ENCODE results near the gene RIBC1.
A peak's percentile ranks its signal among the peaks of the same experiment; 100 is the strongest.

RIBC1 gene

DNA sequence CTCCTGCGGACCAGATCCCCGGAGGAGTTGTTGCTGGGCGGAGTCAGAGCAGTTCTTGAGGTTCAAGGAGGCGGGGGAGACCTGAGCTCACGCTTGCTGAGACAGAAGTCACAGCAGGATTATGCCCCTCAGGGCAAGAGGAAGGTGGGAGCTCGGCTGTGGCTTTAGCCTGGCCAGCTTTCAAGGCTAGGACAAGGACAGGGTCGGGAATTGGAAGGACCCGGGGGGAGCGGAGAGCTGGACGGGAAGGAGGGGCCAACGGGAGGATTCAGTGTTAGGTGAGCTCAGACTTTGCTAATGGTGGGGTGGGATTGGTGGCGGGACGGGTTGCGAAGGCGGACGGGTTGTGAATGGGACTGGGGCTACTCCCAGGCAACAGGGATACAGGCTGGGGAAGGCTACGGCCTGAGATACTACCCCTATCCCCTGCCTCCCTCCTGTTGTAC is at the start of gene RIBC1:
Gene RIBC1, plus strand, starts transcription at position 13 of the 446 bp plus-strand sequence. CDS start 3,404 bp downstream, outside the sequence.
- TF ChIP-seq, protein P1, sequence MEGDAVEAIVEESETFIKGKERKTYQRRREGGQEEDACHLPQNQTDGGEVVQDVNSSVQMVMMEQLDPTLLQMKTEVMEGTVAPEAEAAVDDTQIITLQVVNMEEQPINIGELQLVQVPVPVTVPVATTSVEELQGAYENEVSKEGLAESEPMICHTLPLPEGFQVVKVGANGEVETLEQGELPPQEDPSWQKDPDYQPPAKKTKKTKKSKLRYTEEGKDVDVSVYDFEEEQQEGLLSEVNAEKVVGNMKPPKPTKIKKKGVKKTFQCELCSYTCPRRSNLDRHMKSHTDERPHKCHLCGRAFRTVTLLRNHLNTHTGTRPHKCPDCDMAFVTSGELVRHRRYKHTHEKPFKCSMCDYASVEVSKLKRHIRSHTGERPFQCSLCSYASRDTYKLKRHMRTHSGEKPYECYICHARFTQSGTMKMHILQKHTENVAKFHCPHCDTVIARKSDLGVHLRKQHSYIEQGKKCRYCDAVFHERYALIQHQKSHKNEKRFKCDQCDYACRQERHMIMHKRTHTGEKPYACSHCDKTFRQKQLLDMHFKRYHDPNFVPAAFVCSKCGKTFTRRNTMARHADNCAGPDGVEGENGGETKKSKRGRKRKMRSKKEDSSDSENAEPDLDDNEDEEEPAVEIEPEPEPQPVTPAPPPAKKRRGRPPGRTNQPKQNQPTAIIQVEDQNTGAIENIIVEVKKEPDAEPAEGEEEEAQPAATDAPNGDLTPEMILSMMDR (conservative IDR thresholded peaks at IDR 0.05; ENCODE audit: low read length): no peak
- peak within 1 kb of the TSS; percentile 74 for H3K4me3 ChIP-seq (ENCODE audit: low read length)
- peak; percentile 0 for DNase-seq (ENCODE audit: low read depth)

DNA sequence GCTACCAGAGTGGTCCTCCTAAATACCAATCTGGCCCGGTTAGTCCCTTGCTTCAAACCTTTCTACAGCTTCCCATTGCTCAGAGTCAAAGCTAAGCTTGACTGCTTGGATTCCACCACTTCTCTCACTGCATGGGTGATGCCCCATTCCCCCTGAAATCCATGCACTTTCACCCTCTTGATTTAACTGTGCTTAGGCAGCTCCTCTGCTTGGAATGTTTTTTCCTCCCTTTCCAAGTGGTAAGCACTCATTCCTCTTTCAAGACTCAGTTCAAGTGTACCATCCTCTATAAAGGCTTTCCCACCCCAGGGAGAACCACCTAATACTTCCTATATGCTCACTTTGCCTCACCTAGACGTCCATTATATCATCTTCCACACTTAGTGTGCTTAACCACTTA is 49.4 kb upstream of the RIBC1 start:
- TF ChIP-seq, protein P1 (conservative IDR thresholded peaks at IDR 0.05; ENCODE audit: low read length): no peak
- H3K4me3 ChIP-seq (ENCODE audit: low read length): no peak overlapping the region
- DNase-seq (ENCODE audit: low read depth): no peak

DNA sequence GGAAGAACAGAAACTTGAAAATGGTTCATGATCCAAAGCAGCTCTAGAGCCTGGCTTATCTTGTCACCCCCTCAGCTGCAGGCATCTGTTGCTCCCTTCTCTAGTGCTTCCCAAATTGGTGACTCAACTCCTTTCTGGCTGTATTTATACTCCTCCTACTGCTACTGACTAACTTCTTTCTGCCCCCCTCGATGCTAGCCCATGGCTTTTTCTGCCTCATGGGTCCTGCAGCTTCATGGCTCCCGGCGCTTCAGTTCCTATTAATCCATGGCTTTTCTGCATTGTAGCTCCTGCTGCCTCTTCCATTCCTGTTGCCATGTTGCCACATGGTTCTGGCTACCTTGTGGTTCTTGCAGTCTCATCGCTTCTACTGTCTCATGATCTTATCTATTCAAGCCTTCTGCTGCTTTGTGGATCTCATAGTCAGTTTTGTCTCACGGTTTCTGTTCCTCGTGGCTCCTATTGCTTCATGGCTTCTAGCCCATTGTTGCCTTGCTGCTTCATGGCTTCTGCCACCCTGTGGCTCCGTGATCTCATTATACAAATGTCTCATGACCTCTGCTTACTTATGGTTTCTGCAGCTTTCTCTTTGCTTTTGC is 48.4 kb upstream of the RIBC1 start:
- no peak overlapping the region for H3K4me3 ChIP-seq (ENCODE audit: low read length)
- DNase-seq (ENCODE audit: low read depth): peak; percentile 5
- TF ChIP-seq, protein P1 (conservative IDR thresholded peaks at IDR 0.05; ENCODE audit: low read length): no peak

DNA sequence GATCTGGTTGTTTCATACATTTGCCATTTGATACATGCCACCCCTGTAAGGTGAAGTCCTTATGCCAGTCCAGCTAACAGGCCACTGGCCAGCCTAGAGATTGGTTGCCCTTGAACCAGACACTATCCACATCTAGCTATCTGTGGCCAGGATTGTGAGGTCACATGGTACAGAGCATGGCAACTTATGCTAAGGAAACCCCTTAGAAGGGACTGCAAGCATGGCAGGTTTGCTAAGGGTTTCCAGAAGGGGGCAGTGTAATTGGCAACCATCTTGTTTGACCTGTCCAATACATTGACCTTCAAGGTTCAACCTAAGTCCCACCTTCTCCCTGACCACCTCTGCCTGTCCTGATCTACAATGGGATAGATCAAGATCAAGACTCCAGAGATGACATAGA is 47.8 kb upstream of the RIBC1 start:
- TF ChIP-seq, protein P1 (conservative IDR thresholded peaks at IDR 0.05; ENCODE audit: low read length): no peak
- no peak overlapping the region for H3K4me3 ChIP-seq (ENCODE audit: low read length)
- no peak for DNase-seq (ENCODE audit: low read depth)

DNA sequence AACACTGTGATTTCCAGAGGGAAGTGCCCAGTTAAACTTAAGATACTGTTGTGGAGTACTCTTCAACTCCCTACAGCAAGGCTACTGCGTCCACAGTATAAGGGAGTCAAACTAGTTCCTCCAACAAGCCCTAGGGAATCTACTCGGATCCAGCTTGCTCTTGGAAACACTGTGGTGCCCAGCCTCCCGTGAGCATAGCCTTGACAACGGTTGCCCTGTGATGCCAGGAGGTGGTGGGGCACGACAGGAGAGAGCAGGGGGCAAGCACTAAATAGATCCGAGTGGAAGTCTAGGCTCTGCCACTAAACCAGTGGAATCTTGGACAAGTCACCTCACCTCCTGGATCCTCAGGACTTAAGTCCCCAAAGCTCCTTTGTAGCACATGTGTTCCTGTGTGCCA is 45.8 kb upstream of the RIBC1 start:
- DNase-seq (ENCODE audit: low read depth): no peak
- TF ChIP-seq, protein P1 (conservative IDR thresholded peaks at IDR 0.05; ENCODE audit: low read length): no peak
- H3K4me3 ChIP-seq (ENCODE audit: low read length): no peak overlapping the region

DNA sequence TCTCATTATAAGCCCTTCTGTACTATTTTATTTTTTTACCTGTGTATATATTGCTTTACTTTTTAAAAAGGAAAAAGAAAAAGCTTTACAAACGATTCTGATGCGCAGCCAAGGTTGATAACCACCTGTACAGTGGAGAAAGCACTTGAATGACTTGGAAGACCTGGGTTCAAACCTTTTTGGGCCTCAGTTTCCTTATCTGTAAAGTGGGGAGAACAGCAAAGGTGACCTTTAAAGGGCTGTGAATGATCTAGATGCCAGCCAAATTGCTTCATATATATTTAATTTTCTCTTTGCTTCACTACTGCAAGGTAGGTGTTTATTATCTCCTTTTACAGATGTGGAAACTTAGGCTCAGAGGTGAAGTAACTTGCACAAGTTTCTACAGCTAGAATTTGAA is 45.2 kb upstream of the RIBC1 start:
- H3K4me3 ChIP-seq (ENCODE audit: low read length): no peak overlapping the region
- TF ChIP-seq, protein P1 (conservative IDR thresholded peaks at IDR 0.05; ENCODE audit: low read length): no peak
- no peak for DNase-seq (ENCODE audit: low read depth)

DNA sequence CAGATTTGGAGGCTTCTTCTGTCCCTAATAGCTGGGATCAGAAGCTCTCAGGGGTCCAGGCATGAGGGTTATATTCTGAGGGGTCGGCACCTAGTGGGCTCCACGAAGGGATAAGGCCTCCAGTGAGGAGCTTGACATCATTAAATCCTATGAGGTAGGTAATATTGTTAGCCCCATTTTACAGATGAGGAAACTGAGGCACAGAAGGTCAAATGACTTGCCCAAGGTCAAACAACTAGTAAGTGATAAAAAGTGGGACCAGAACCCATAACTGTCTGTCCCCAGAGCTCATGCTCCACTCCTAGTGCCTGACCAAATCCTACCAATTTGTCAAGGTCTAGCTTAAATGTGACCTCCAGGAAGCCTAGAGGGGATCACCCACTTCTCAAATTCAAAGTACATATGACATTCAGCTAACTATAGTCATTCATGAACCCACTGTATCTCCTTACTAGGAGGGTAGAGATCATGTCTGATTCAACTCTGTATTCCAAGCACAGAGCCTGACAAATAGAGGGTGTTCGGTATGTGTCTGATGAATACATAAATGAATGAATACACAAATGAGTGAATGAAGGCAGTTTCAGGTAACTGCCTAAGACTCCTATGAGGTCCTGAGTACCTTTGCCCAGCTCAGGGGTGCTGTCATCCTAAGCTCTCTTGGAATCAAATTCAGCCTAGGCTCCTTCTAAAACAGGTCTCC is 43.5 kb upstream of the RIBC1 start:
- TF ChIP-seq, protein P1 (conservative IDR thresholded peaks at IDR 0.05; ENCODE audit: low read length): no peak
- DNase-seq (ENCODE audit: low read depth): no peak
- no peak overlapping the region for H3K4me3 ChIP-seq (ENCODE audit: low read length)

Measured in AG10803 (cell line).